Activated naive CD4-positive, alpha-beta T cell treated with anti-CD3 and anti-CD28 coated beads, Interleukin-2, amount 10 ng/mL, durations not matched to agents 7 days and 5 days (primary cell): ENCODE measurements around the gene UBAC1.
"Not testable (repeated sequence)": the region's sequence is repeated elsewhere in the genome, so short reads cannot be mapped to it uniquely, and the experiment has no call there.

Source experiments
- CTCF ChIA-PET: fragments of 350-600 bp; sonication (Branson Sonifier 250); formaldehyde crosslinking; loops from one replicate; lab custom pipeline; 2021; ENCODE audit warnings: antibody characterized with exemption; lab: Charles Lee
- DNase-seq: peaks from one replicate; pipeline ENCODE4 v3.0.0-alpha.2; 2020
- H3K27ac Mint-ChIP-seq: one replicate; pipeline ENCODE4 v1.8.0; 2021; ENCODE audit warnings: mild to moderate bottlenecking, moderate library complexity, mixed read lengths
- H3K27me3 Mint-ChIP-seq: one replicate; pipeline ENCODE4 v1.8.0; 2021; ENCODE audit warnings: mild to moderate bottlenecking, mixed read lengths
- H3K36me3 Mint-ChIP-seq: one replicate; pipeline ENCODE4 v1.8.0; 2021; ENCODE audit warnings: mixed read lengths
- H3K4me1 Mint-ChIP-seq: one replicate; pipeline ENCODE4 v1.8.0; 2021; ENCODE audit warnings: mixed read lengths
- H3K4me3 Mint-ChIP-seq: one replicate; pipeline ENCODE4 v1.8.0; 2021; ENCODE audit warnings: mild to moderate bottlenecking, moderate library complexity, mixed read lengths
- H3K9me3 Mint-ChIP-seq: one replicate; pipeline ENCODE4 v1.8.0; 2021; ENCODE audit warnings: mixed read lengths

Gene UBAC1

GRCh38 chr9:135951310-135951709 lies 9.9 kb downstream of the UBAC1 start:
- H3K4me3 Mint-ChIP-seq, H3K27ac Mint-ChIP-seq, H3K9me3 Mint-ChIP-seq, H3K27me3 Mint-ChIP-seq, DNase-seq, H3K4me1 Mint-ChIP-seq, CTCF ChIA-PET: not testable (repeated sequence)
- peaks cover 32% of the 10 kb centered on the region for H3K36me3 Mint-ChIP-seq

- not testable (repeated sequence) for DNase-seq
- H3K36me3 Mint-ChIP-seq = peaks cover 34% of the 10 kb centered on the region
Measured at GRCh38 chr9:135950841-135951240, 10.3 kb downstream of the UBAC1 start.

GRCh38 chr9:135950135-135950682 lies 11.0 kb downstream of the UBAC1 start:
- H3K4me1 Mint-ChIP-seq = no peaks in the 10 kb centered on the region
- H3K9me3 Mint-ChIP-seq = no peaks in the 10 kb centered on the region
- no peak overlapping the region for H3K27ac Mint-ChIP-seq
- DNase-seq = no peak
- no peaks in the 10 kb centered on the region for H3K27me3 Mint-ChIP-seq
- peaks cover 40% of the 10 kb centered on the region for H3K36me3 Mint-ChIP-seq
- CTCF ChIA-PET = no interaction called here
- no peak overlapping the region for H3K4me3 Mint-ChIP-seq

More at GRCh38 chr9:135950841-135951240, 10.3 kb downstream of the UBAC1 start:
- H3K27ac Mint-ChIP-seq, H3K4me1 Mint-ChIP-seq, CTCF ChIA-PET, H3K4me3 Mint-ChIP-seq, H3K9me3 Mint-ChIP-seq, H3K27me3 Mint-ChIP-seq: not testable (repeated sequence)

GRCh38 chr9:135949501-135950134 lies 11.6 kb downstream of the UBAC1 start:
- CTCF ChIA-PET = no interaction called here
- Mint-ChIP-seq H3K4me1 (no peaks in the 10 kb centered on the region), H3K27me3 (no peaks in the 10 kb centered on the region), H3K27ac (no peak overlapping the region), H3K9me3 (no peaks in the 10 kb centered on the region), H3K4me3 (no peak overlapping the region), H3K36me3 (peaks cover 44% of the 10 kb centered on the region)
- DNase-seq = no peak

- no peaks in the 10 kb centered on the region for H3K9me3 Mint-ChIP-seq
- H3K36me3 Mint-ChIP-seq = peaks cover 45% of the 10 kb centered on the region
- CTCF ChIA-PET = no interaction called here
- no peaks in the 10 kb centered on the region for H3K4me1 Mint-ChIP-seq
- no peak overlapping the region for H3K4me3 Mint-ChIP-seq
- no peaks in the 10 kb centered on the region for H3K27me3 Mint-ChIP-seq
- H3K27ac Mint-ChIP-seq = no peak overlapping the region
- DNase-seq = no peak
Measured at GRCh38 chr9:135948968-135949367, 12.2 kb downstream of the UBAC1 start.

- no peak overlapping the region for H3K4me3 Mint-ChIP-seq
- no peaks in the 10 kb centered on the region for H3K4me1 Mint-ChIP-seq
- no peaks in the 10 kb centered on the region for H3K9me3 Mint-ChIP-seq
- no peak overlapping the region for H3K27ac Mint-ChIP-seq
- no peaks in the 10 kb centered on the region for H3K27me3 Mint-ChIP-seq
- no peak for DNase-seq
- CTCF ChIA-PET = no interaction called here
- peaks cover 47% of the 10 kb centered on the region for H3K36me3 Mint-ChIP-seq
Measured at GRCh38 chr9:135948446-135948845, 12.7 kb downstream of the UBAC1 start.

GRCh38 chr9:135947582-135947981 lies 13.6 kb downstream of the UBAC1 start:
- no peaks in the 10 kb centered on the region for H3K9me3 Mint-ChIP-seq
- no peaks in the 10 kb centered on the region for H3K27me3 Mint-ChIP-seq
- CTCF ChIA-PET = no interaction called here
- no peaks in the 10 kb centered on the region for H3K4me1 Mint-ChIP-seq
- H3K36me3 Mint-ChIP-seq = peaks cover 46% of the 10 kb centered on the region
- DNase-seq = no peak
- no peak overlapping the region for H3K27ac Mint-ChIP-seq
- no peak overlapping the region for H3K4me3 Mint-ChIP-seq

- CTCF ChIA-PET, H3K27ac Mint-ChIP-seq, H3K4me3 Mint-ChIP-seq, H3K4me1 Mint-ChIP-seq, H3K27me3 Mint-ChIP-seq, DNase-seq, H3K9me3 Mint-ChIP-seq: not testable (repeated sequence)
- peaks cover 42% of the 10 kb centered on the region for H3K36me3 Mint-ChIP-seq
Measured at GRCh38 chr9:135947105-135947504, 14.1 kb downstream of the UBAC1 start.

- CTCF ChIA-PET = no interaction called here
- no peak overlapping the region for H3K4me3 Mint-ChIP-seq
- no peaks in the 10 kb centered on the region for H3K4me1 Mint-ChIP-seq
- peaks cover 44% of the 10 kb centered on the region for H3K36me3 Mint-ChIP-seq
- no peaks in the 10 kb centered on the region for H3K27me3 Mint-ChIP-seq
- no peak for DNase-seq
- H3K27ac Mint-ChIP-seq = no peak overlapping the region
- no peaks in the 10 kb centered on the region for H3K9me3 Mint-ChIP-seq
Measured at GRCh38 chr9:135946392-135946994, 14.7 kb downstream of the UBAC1 start.

GRCh38 chr9:135945969-135946368 lies 15.2 kb downstream of the UBAC1 start:
- no peaks in the 10 kb centered on the region for H3K27me3 Mint-ChIP-seq
- CTCF ChIA-PET = no interaction called here
- peaks cover 44% of the 10 kb centered on the region for H3K36me3 Mint-ChIP-seq
- no peak overlapping the region for H3K4me3 Mint-ChIP-seq
- DNase-seq = no peak
- no peaks in the 10 kb centered on the region for H3K4me1 Mint-ChIP-seq
- H3K9me3 Mint-ChIP-seq = no peaks in the 10 kb centered on the region
- H3K27ac Mint-ChIP-seq = no peak overlapping the region

GRCh38 chr9:135944444-135945252 lies 16.5 kb downstream of the UBAC1 start:
- Mint-ChIP-seq H3K27me3 (peaks cover 1% of the 10 kb centered on the region), H3K4me3 (no peak overlapping the region), H3K27ac (no peak overlapping the region), H3K36me3 (peaks cover 46% of the 10 kb centered on the region), H3K4me1 (peaks cover under 1% of the 10 kb centered on the region), H3K9me3 (no peaks in the 10 kb centered on the region)
- CTCF ChIA-PET = no interaction called here
- DNase-seq = no peak

GRCh38 chr9:135943604-135944003 lies 17.6 kb downstream of the UBAC1 start:
- H3K4me1 Mint-ChIP-seq, H3K27ac Mint-ChIP-seq, DNase-seq, H3K27me3 Mint-ChIP-seq, H3K9me3 Mint-ChIP-seq, CTCF ChIA-PET, H3K4me3 Mint-ChIP-seq: not testable (repeated sequence)
- H3K36me3 Mint-ChIP-seq = peaks cover 47% of the 10 kb centered on the region

- Mint-ChIP-seq H3K36me3 (peaks cover 62% of the 10 kb centered on the region), H3K9me3 (peaks cover 4% of the 10 kb centered on the region), H3K4me3 (no peak overlapping the region), H3K4me1 (peaks cover 5% of the 10 kb centered on the region), H3K27ac (no peak overlapping the region), H3K27me3 (peaks cover 5% of the 10 kb centered on the region)
- CTCF ChIA-PET = no interaction called here
- DNase-seq = no peak
Measured at GRCh38 chr9:135941288-135941995, 19.7 kb downstream of the UBAC1 start.
